CD4-positive, alpha-beta T cell (primary cell): Measurements from ENCODE around the gene CD226. TPM values are rescaled to one million over a fixed set of nuclear protein-coding genes. Genes with fewer than 3 reads are reported as not detected.

Source experiments
- ATAC-seq: fragments of 200-7000 bp; cut with Tn5 transposase; one replicate; pipeline ENCODE4 v1.10.0; 2022; ENCODE audit warnings: mild to moderate bottlenecking; ENCODE audit not compliant: poor library complexity
- CTCF ChIA-PET: fragments of 350-600 bp; sonication (Branson Sonifier 250); formaldehyde crosslinking; loops from one replicate; lab custom pipeline; 2021; ENCODE audit warnings: antibody characterized with exemption, inconsistent platforms; lab: Charles Lee
- POLR2A ChIA-PET: fragments of 350-600 bp; sonication (Branson Sonifier 250); formaldehyde crosslinking; loops from one replicate; lab custom pipeline; 2021; ENCODE audit warnings: antibody characterized with exemption, inconsistent platforms; lab: Charles Lee
- DNase-seq, 14 experiments: peaks; one replicate each; pipeline ENCODE4 v3.0.0-alpha.2; 2013 to 2020; ENCODE audit warnings: mixed read lengths in 2 of 14
- H3K27ac ChIP-seq, 2 donors: one replicate each; pipeline versions ENCODE4 v1.5.1 to v1.7.0; 2013; ENCODE audit warnings: low read length in 2 of 2, low read depth in 1 of 2, mild to moderate bottlenecking in 1 of 2
- H3K27me3 ChIP-seq, 2 experiments: 1 replicate in 1 of 2; 2 replicates in 1 of 2; pipeline versions ENCODE4 v1.6.1 to v1.7.0; 2013; ENCODE audit warnings: low read length in 2 of 2, control low read depth in 1 of 2, mild to moderate bottlenecking in 1 of 2, moderate library complexity in 1 of 2; ENCODE audit not compliant: insufficient read depth in 2 of 2, control insufficient read depth in 1 of 2
- H3K36me3 ChIP-seq: one replicate; pipeline ENCODE4 v1.6.1; 2013; ENCODE audit warnings: low read length, control low read depth; ENCODE audit not compliant: insufficient read depth
- H3K4me1 ChIP-seq: one replicate; pipeline ENCODE4 v1.6.1; 2013; ENCODE audit warnings: low read length, control low read depth; ENCODE audit not compliant: insufficient read depth
- H3K4me3 ChIP-seq: one replicate; pipeline ENCODE4 v1.5.1; 2013; ENCODE audit warnings: mild to moderate bottlenecking, low read length, moderate library complexity
- H3K9me3 ChIP-seq, 2 experiments: 1 replicate in 1 of 2; 2 replicates in 1 of 2; pipeline versions ENCODE4 v1.6.1 to v1.7.0; 2013; ENCODE audit warnings: low read length in 2 of 2, mild to moderate bottlenecking in 2 of 2, control low read depth in 1 of 2, moderate library complexity in 1 of 2; ENCODE audit not compliant: control insufficient read depth in 1 of 2, insufficient read depth in 1 of 2
- H3K27ac Mint-ChIP-seq: one replicate; pipeline ENCODE4 v1.8.0; 2020; ENCODE audit warnings: mixed read lengths
- H3K27me3 Mint-ChIP-seq: one replicate; pipeline ENCODE4 v1.8.0; 2021; ENCODE audit warnings: mixed read lengths
- H3K36me3 Mint-ChIP-seq: one replicate; pipeline ENCODE4 v1.8.0; 2021; ENCODE audit warnings: low read depth, mixed read lengths
- H3K4me1 Mint-ChIP-seq: one replicate; pipeline ENCODE4 v1.8.0; 2021; ENCODE audit warnings: low read depth, mixed read lengths
- H3K4me3 Mint-ChIP-seq: one replicate; pipeline ENCODE4 v1.8.0; 2020; ENCODE audit warnings: mild to moderate bottlenecking, mixed read lengths
- H3K9me3 Mint-ChIP-seq: one replicate; pipeline ENCODE4 v1.8.0; 2020; ENCODE audit warnings: mixed read lengths
- intact Hi-C, 2 experiments: fragments of 100-400 bp; cut with DNase I in 1 of 2; cut with micrococcal nuclease in 1 of 2; formaldehyde crosslinking; loops; one replicate each; pipeline versions ENCODE4 v1.15.1 to v1.9.0; 2023 to 2025; cut with DNase I, micrococcal nuclease
- total RNA-seq, 174 experiments: library from RNA in 2 of 174; stranded (reverse) in 2 of 174; gene quantifications; one replicate each; pipeline ENCODE4 v1.2.3 and lab custom pipeline; 2021 to 2026
- TF ChIP-seq, protein P1 (sequence below): fragments of 200-600 bp; IDR thresholded peaks from one replicate; pipeline ENCODE4 v1.8.0; 2022; ENCODE audit warnings: antibody characterized with exemption, mild to moderate bottlenecking

CD226 gene
- total RNA-seq, 2 experiments from 2014 or later = 74.0 to 74.8 TPM

GRCh38 chr18:69858897-69859296, 88.8 kb downstream of the CD226 start:
- DNase-seq (no peak), ATAC-seq (no peak)
- Histone ChIP-seq H3K36me3 (peaks cover 23% of the 10 kb centered on the region), H3K4me1 (no peaks in the 10 kb centered on the region), H3K9me3 (no peaks in the 10 kb centered on the region), H3K27me3 (no peaks in the 10 kb centered on the region), H3K4me3 (no peak overlapping the region), H3K27ac (no peak overlapping the region)
- intact Hi-C loops = no loop called here
- Mint-ChIP-seq H3K27ac (no peak overlapping the region), H3K9me3 (no peaks in the 10 kb centered on the region), H3K27me3 (no peaks in the 10 kb centered on the region), H3K4me3 (no peak overlapping the region), H3K36me3 (peaks cover 74% of the 10 kb centered on the region), H3K4me1 (peaks cover 4% of the 10 kb centered on the region)
- TF ChIP-seq, protein P1, sequence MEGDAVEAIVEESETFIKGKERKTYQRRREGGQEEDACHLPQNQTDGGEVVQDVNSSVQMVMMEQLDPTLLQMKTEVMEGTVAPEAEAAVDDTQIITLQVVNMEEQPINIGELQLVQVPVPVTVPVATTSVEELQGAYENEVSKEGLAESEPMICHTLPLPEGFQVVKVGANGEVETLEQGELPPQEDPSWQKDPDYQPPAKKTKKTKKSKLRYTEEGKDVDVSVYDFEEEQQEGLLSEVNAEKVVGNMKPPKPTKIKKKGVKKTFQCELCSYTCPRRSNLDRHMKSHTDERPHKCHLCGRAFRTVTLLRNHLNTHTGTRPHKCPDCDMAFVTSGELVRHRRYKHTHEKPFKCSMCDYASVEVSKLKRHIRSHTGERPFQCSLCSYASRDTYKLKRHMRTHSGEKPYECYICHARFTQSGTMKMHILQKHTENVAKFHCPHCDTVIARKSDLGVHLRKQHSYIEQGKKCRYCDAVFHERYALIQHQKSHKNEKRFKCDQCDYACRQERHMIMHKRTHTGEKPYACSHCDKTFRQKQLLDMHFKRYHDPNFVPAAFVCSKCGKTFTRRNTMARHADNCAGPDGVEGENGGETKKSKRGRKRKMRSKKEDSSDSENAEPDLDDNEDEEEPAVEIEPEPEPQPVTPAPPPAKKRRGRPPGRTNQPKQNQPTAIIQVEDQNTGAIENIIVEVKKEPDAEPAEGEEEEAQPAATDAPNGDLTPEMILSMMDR = no peak
- ChIA-PET CTCF (no interaction called here), POLR2A (no interaction called here)

GRCh38 chr18:69854455-69854854, 93.2 kb downstream of the CD226 start:
- ATAC-seq = no peak
- CTCF ChIA-PET = interaction anchor here (1.1 kb wide), 1 partner anchor 18 kb away, joined by 3 read pairs; no protein-coding TSS in a partner anchor
- no peak for DNase-seq
- Mint-ChIP-seq H3K4me3 (no peak overlapping the region), H3K9me3 (no peaks in the 10 kb centered on the region), H3K36me3 (peaks cover 51% of the 10 kb centered on the region), H3K27me3 (no peaks in the 10 kb centered on the region), H3K27ac (no peak overlapping the region), H3K4me1 (no peaks in the 10 kb centered on the region)
- intact Hi-C loops = no loop called here
- TF ChIP-seq, protein P1 = no peak
- H3K4me1 ChIP-seq = no peaks in the 10 kb centered on the region
- H3K4me3 ChIP-seq = no peak overlapping the region
- POLR2A ChIA-PET = interaction anchor here (1.6 kb wide), 1 partner anchor 10 kb away, joined by 3 read pairs; no protein-coding TSS in a partner anchor
- no peaks in the 10 kb centered on the region for H3K27me3 ChIP-seq
- H3K27ac ChIP-seq = no peak overlapping the region
- no peaks in the 10 kb centered on the region for H3K36me3 ChIP-seq
- no peaks in the 10 kb centered on the region for H3K9me3 ChIP-seq

DNA sequence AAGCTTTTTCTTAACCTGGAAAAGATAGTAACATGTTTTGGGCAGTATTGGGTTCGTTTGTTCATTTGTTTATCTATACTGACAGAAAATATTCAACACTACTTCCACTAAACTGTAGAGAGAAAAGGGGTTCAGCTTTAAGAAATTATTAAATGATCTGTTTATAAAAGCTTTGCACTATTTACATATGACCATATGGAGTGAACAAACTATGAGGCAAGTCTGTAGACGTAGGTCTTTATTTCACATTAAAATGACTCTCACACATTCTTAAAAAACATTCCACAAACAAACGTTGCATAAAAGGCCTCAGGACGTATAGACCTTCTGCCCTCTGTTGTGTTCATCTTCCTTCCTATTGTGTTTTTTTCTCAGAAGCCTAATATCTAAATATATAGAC, 94.6 kb downstream of the CD226 start:
- H3K4me3 Mint-ChIP-seq = no peak overlapping the region
- no peaks in the 10 kb centered on the region for H3K9me3 ChIP-seq
- H3K9me3 Mint-ChIP-seq = no peaks in the 10 kb centered on the region
- POLR2A ChIA-PET = interaction anchor here (1.3 kb wide), 1 partner anchor 15 kb away, joined by 4 read pairs; no protein-coding TSS in a partner anchor
- no peaks in the 10 kb centered on the region for H3K4me1 ChIP-seq
- DNase-seq = no peak
- TF ChIP-seq, protein P1 = no peak
- H3K36me3 ChIP-seq = no peaks in the 10 kb centered on the region
- CTCF ChIA-PET = interaction anchor here (1.0 kb wide), 1 partner anchor 107 kb away, joined by 4 read pairs; no protein-coding TSS in a partner anchor
- no peak overlapping the region for H3K27ac ChIP-seq
- H3K27ac Mint-ChIP-seq = no peak overlapping the region
- no peak for ATAC-seq
- no peak overlapping the region for H3K4me3 ChIP-seq
- no peaks in the 10 kb centered on the region for H3K27me3 ChIP-seq
- H3K36me3 Mint-ChIP-seq = peaks cover 40% of the 10 kb centered on the region
- intact Hi-C loops = no loop called here
- no peaks in the 10 kb centered on the region for H3K4me1 Mint-ChIP-seq
- H3K27me3 Mint-ChIP-seq = no peaks in the 10 kb centered on the region
